B cell (primary cell): Measurements from ENCODE around the gene LCN10. TPM values are rescaled to one million over a fixed set of nuclear protein-coding genes. Genes with fewer than 3 reads are reported as not detected.

Source experiments
- ATAC-seq: fragments of 200-7000 bp; cut with Tn5 transposase; one replicate; pipeline ENCODE4 v1.10.0; 2021; ENCODE audit warnings: low read depth, mild to moderate bottlenecking, moderate number of reproducible peaks, moderate library complexity
- CTCF ChIA-PET: fragments of 350-600 bp; sonication (Branson Sonifier 250); formaldehyde crosslinking; loops from one replicate; lab custom pipeline; 2021; ENCODE audit warnings: antibody characterized with exemption, inconsistent platforms; lab: Charles Lee
- POLR2A ChIA-PET: fragments of 350-600 bp; sonication (Branson Sonifier 250); formaldehyde crosslinking; loops from one replicate; lab custom pipeline; 2021; ENCODE audit warnings: antibody characterized with exemption; lab: Charles Lee
- DNase-seq: peaks from one replicate; pipeline ENCODE4 v3.0.0; 2013
- H2AFZ ChIP-seq: 2 replicates; pipeline ENCODE4 v1.6.1; 2012; ENCODE audit warnings: mild to moderate bottlenecking, low read depth, low read length; ENCODE audit not compliant: insufficient read depth, poor library complexity, severe bottlenecking
- H3K27ac ChIP-seq, 2 donors: 1 replicate in 1 of 2; 2 replicates in 1 of 2; pipeline ENCODE4 v1.5.1; 2012 to 2013; ENCODE audit warnings: low read length in 2 of 2, mild to moderate bottlenecking in 2 of 2, moderate library complexity in 1 of 2
- H3K27me3 ChIP-seq, 4 experiments: fragments of 200-600 bp in 1 of 4; sonication (generic) in 1 of 4; replicated peaks in 1 of 4; 1 replicate in 2 of 4; 2 replicates in 2 of 4; pipeline versions ENCODE4 v1.6.1 to v1.7.0; 2013 to 2016; ENCODE audit warnings: low read length in 3 of 4, mild to moderate bottlenecking in 2 of 4, mixed read lengths in 1 of 4, moderate library complexity in 1 of 4; ENCODE audit not compliant: insufficient read depth in 4 of 4, control insufficient read depth in 3 of 4; ENCODE audit errors: control extremely low read depth in 1 of 4
- H3K36me3 ChIP-seq, 2 experiments: replicated peaks in 1 of 2; 1 replicate in 1 of 2; 2 replicates in 1 of 2; pipeline versions ENCODE4 v1.6.1 to v1.7.1; 2013; ENCODE audit warnings: low read length in 1 of 2; ENCODE audit not compliant: insufficient read depth in 2 of 2, control insufficient read depth in 1 of 2; ENCODE audit errors: control extremely low read depth in 1 of 2, extremely low read depth in 1 of 2
- H3K4me1 ChIP-seq, 2 donors: fragments of 200-600 bp in 1 of 2; sonication (generic) in 1 of 2; 1 replicate in 1 of 2; 2 replicates in 1 of 2; pipeline versions ENCODE4 v1.5.1 to v1.6.1; 2013 to 2017; ENCODE audit warnings: low read length in 2 of 2; ENCODE audit not compliant: control insufficient read depth in 2 of 2, insufficient read depth in 2 of 2
- H3K4me2 ChIP-seq: replicated peaks from 2 replicates; pipeline ENCODE3; 2012; ENCODE audit warnings: mild to moderate bottlenecking, low read depth, low read length; ENCODE audit not compliant: poor library complexity, severe bottlenecking
- H3K4me3 ChIP-seq, 5 experiments: fragments of 200-600 bp in 1 of 5; sonication (generic) in 1 of 5; 1 replicate in 3 of 5; 2 replicates in 2 of 5; pipeline versions ENCODE4 v1.5.1 to v1.7.0; 2011 to 2016; ENCODE audit warnings: low read length in 4 of 5, mild to moderate bottlenecking in 4 of 5, low read depth in 2 of 5, control low read depth in 1 of 5, moderate library complexity in 1 of 5; ENCODE audit not compliant: insufficient read depth in 1 of 5; ENCODE audit errors: control extremely low read depth in 1 of 5, extremely low read depth in 1 of 5
- H3K79me2 ChIP-seq: fragments of 200-600 bp; sonication (generic); one replicate; pipeline ENCODE4 v1.6.0; 2016; ENCODE audit warnings: low read length; ENCODE audit not compliant: control insufficient read depth, insufficient read depth
- H3K9ac ChIP-seq: fragments of 200-600 bp; sonication (generic); 2 replicates; pipeline ENCODE4 v1.6.1; 2017; ENCODE audit warnings: mild to moderate bottlenecking, low read length, moderate library complexity
- H3K9me3 ChIP-seq, 3 donors: one replicate each; pipeline versions ENCODE4 v1.6.1 to v1.7.1; 2013; ENCODE audit warnings: low read length in 2 of 3; ENCODE audit not compliant: control insufficient read depth in 2 of 3, insufficient read depth in 1 of 3; ENCODE audit errors: control extremely low read depth in 1 of 3
- H4K20me1 ChIP-seq: 2 replicates; pipeline ENCODE4 v1.6.0; 2012; ENCODE audit warnings: mild to moderate bottlenecking, low read length; ENCODE audit not compliant: insufficient read depth, control insufficient read depth, poor library complexity, severe bottlenecking
- H3K27ac Mint-ChIP-seq: one replicate; pipeline ENCODE4 v1.8.0; 2021; ENCODE audit warnings: mixed read lengths
- H3K27me3 Mint-ChIP-seq: one replicate; pipeline ENCODE4 v1.8.0; 2021; ENCODE audit warnings: mixed read lengths
- H3K4me1 Mint-ChIP-seq: one replicate; pipeline ENCODE4 v1.8.0; 2021; ENCODE audit warnings: mixed read lengths
- H3K4me3 Mint-ChIP-seq: one replicate; pipeline ENCODE4 v1.8.0; 2021; ENCODE audit warnings: mixed read lengths
- H3K9me3 Mint-ChIP-seq: one replicate; pipeline ENCODE4 v1.8.0; 2022; ENCODE audit warnings: mixed read lengths; ENCODE audit not compliant: insufficient read depth
- CTCF ChIP-seq: fragments of 200-600 bp; IDR thresholded peaks from one replicate; pipeline ENCODE4 v1.8.0; 2022; ENCODE audit warnings: antibody characterized with exemption, mild to moderate bottlenecking
- EZH2 ChIP-seq: IDR thresholded peaks from 2 replicates; pipeline ENCODE4 v1.6.1; 2012; ENCODE audit warnings: borderline replicate concordance, low read depth, mild to moderate bottlenecking, moderate library complexity, low read length; ENCODE audit not compliant: insufficient read depth, poor library complexity, severe bottlenecking
- WGBS: methylation state at CpG from one replicate; pipeline ENCODE4 v1.1.5; 2013; ENCODE audit warnings: missing lambda C conversion rate; ENCODE audit not compliant: insufficient coverage; 5-methylcytosine and 5-hydroxymethylcytosine counted together
- intact Hi-C: fragments of 100-400 bp; cut with micrococcal nuclease; formaldehyde crosslinking; loops from one replicate; pipeline ENCODE4 v1.10.0; 2022
- polyA plus RNA-seq: library from polyadenylated mRNA; depleted of rRNA; stranded (reverse); fragments of >200 nt; gene quantifications from 2 replicates; pipeline ENCODE4 v1.2.3, GENCODE V29; 2012
- total RNA-seq, 2 donors: library from RNA; stranded (reverse); fragments of 120-200 nt in 1 of 2; gene quantifications; 1 replicate in 1 of 2; 2 replicates in 1 of 2; pipeline versions ENCODE4 v1.2.3 to v1.2.4, GENCODE V29; 2013 to 2022

Gene LCN10
- total and polyA plus RNA-seq, 2 donors (not counting 1 experiment from before 2014, with no cell fraction given): 76.3 to 93.0 TPM

- Mint-ChIP-seq H3K27me3 (no peaks in the 10 kb centered on the region), H3K4me1 (peaks cover 31% of the 10 kb centered on the region), H3K4me3 (peak overlapping the region; percentile 53), H3K9me3 (no peaks in the 10 kb centered on the region), H3K27ac (peak overlapping the region; percentile 73)
- TF ChIP-seq CTCF: no peak
- no peak for TF ChIP-seq EZH2
- CTCF ChIA-PET: interaction anchor here (1.1 to 3.9 kb wide), 2 partner anchors 11 kb away, joined by 3 to 46 read pairs; no protein-coding TSS in a partner anchor
- peaks cover 0 to 19% of the 10 kb centered on the region in 2 experiments for H3K36me3 ChIP-seq
- peaks cover 36% of the 10 kb centered on the region for H3K79me2 ChIP-seq
- H2AFZ ChIP-seq: no peak overlapping the region
- H3K9ac ChIP-seq: no peak overlapping the region
- peaks cover 22 to 41% of the 10 kb centered on the region in 2 donors for H3K4me1 ChIP-seq
- no peak overlapping the region for H3K4me3 ChIP-seq
- DNase-seq (no peak), ATAC-seq (no peak)
- H3K9me3 ChIP-seq: no peaks in the 10 kb centered on the region
- peaks cover 32% of the 10 kb centered on the region for H4K20me1 ChIP-seq
- POLR2A ChIA-PET: interaction anchor here (3.4 kb wide), 1 partner anchor 10 kb away, joined by 53 read pairs; no protein-coding TSS in a partner anchor
- intact Hi-C loops: no loop called here
- no peak overlapping the region for H3K27ac ChIP-seq
- H3K27me3 ChIP-seq: no peaks in the 10 kb centered on the region
- 94% methylated on average over 23 of the region's 23 CpGs for WGBS
- H3K4me2 ChIP-seq: no peak overlapping the region
Measured at GRCh38 chr9:136739509-136739908, 3.2 kb downstream of the LCN10 start.

- Mint-ChIP-seq H3K27me3 (no peaks in the 10 kb centered on the region), H3K4me1 (peaks cover 29% of the 10 kb centered on the region), H3K27ac (peak overlapping the region; percentile 73), H3K9me3 (no peaks in the 10 kb centered on the region), H3K4me3 (peak overlapping the region; percentile 53)
- DNase-seq: no peak
- Histone ChIP-seq H3K4me2 (no peak overlapping the region), H3K79me2 (peaks cover 36% of the 10 kb centered on the region), H3K4me1 (peaks cover 22 to 41% of the 10 kb centered on the region in 2 donors), H3K4me3 (no peak overlapping the region), H3K27ac (no peak overlapping the region), H4K20me1 (peaks cover 32% of the 10 kb centered on the region), H3K9me3 (no peaks in the 10 kb centered on the region), H3K9ac (no peak overlapping the region), H3K27me3 (no peaks in the 10 kb centered on the region), H2AFZ (no peak overlapping the region), H3K36me3 (peaks cover 0 to 19% of the 10 kb centered on the region in 2 experiments)
- TF ChIP-seq CTCF: no peak
- TF ChIP-seq EZH2: no peak
- intact Hi-C loops: no loop called here
- CTCF ChIA-PET: no interaction called here
- WGBS: 93% methylated on average over 20 of the region's 20 CpGs
- POLR2A ChIA-PET: no interaction called here
- ATAC-seq: no peak
Measured at GRCh38 chr9:136738960-136739359, 3.8 kb downstream of the LCN10 start.
